ENCODE data around the gene INO80B.
A peak's percentile ranks its signal among the peaks of the same experiment; 100 is the strongest.

Gene INO80B

GRCh38 chr2:74436848-74437695, 17.8 kb upstream of the INO80B start:
- Histone ChIP-seq H3K79me2 (ENCODE audit: insufficient read depth, low read length) (peaks cover 5% of the 10 kb centered on the region; the same call in 1 of the 2 replicates), H3K9ac (ENCODE audit: low read depth, low read length) (no peak overlapping the region)
- no peak for DNase-seq

DNA sequence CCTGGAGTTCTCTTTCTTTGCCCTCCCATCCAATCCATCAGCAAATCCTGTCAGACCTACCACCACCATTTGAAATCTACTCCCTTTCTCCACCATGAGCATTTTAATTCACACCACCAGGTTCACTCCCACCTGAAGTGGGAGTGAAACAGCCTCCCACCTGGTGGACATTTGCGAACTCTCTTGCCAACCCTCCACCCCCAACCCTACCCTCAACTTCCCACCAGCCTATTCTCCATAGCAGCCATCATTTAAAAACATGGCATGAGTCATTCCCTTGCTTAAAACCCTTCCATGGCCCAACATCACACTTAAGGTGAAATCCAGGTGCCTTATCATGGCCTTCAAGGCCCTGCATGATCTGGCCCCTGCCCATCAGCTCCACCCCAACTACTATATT, 16.6 kb upstream of the INO80B start:
- no peak for DNase-seq
- Histone ChIP-seq H3K27ac (ENCODE audit: low read length) (no peak overlapping the region), H3K27me3 (ENCODE audit: insufficient read depth, low read length, poor library complexity) (no peaks in the 10 kb centered on the region), H3K4me1 (ENCODE audit: insufficient read depth, low read length) (peaks cover 41% of the 10 kb centered on the region), H2AFZ (ENCODE audit: low read depth, low read length) (no peak overlapping the region), H3K4me3 (ENCODE audit: low read depth in 1 of 2, low read length in 2 of 2) (no peak overlapping the region), H3K9me3 (ENCODE audit: insufficient read depth, low read length, severe bottlenecking) (no peaks in the 10 kb centered on the region), H4K20me1 (ENCODE audit: insufficient read depth, low read length) (no peaks in the 10 kb centered on the region), H3K4me2 (ENCODE audit: insufficient read depth, low read length) (0 out of 2 replicates have a peak overlapping the region, but pooled peaks have one; percentile 14), H3K36me3 (ENCODE audit: insufficient read depth, low read length) (no peaks in the 10 kb centered on the region), H3K79me2 (ENCODE audit: insufficient read depth, low read length) (peaks cover 5% of the 10 kb centered on the region; the same call in 1 of the 2 replicates), H3K9ac (ENCODE audit: low read depth, low read length) (no peak overlapping the region)
- no peak for ATAC-seq (ENCODE audit: insufficient read depth, low read depth)
- no peak for TF ChIP-seq EZH2 (IDR thresholded peaks at IDR 0.05; ENCODE audit: borderline replicate concordance, low read depth, low read length, severe bottlenecking)
- TF ChIP-seq, protein P1, sequence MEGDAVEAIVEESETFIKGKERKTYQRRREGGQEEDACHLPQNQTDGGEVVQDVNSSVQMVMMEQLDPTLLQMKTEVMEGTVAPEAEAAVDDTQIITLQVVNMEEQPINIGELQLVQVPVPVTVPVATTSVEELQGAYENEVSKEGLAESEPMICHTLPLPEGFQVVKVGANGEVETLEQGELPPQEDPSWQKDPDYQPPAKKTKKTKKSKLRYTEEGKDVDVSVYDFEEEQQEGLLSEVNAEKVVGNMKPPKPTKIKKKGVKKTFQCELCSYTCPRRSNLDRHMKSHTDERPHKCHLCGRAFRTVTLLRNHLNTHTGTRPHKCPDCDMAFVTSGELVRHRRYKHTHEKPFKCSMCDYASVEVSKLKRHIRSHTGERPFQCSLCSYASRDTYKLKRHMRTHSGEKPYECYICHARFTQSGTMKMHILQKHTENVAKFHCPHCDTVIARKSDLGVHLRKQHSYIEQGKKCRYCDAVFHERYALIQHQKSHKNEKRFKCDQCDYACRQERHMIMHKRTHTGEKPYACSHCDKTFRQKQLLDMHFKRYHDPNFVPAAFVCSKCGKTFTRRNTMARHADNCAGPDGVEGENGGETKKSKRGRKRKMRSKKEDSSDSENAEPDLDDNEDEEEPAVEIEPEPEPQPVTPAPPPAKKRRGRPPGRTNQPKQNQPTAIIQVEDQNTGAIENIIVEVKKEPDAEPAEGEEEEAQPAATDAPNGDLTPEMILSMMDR (IDR thresholded peaks at IDR 0.05; ENCODE audit: borderline replicate concordance, extremely low read depth, low read length, poor library complexity, severe bottlenecking) = no peak

More at GRCh38 chr2:74436848-74437695, 17.8 kb upstream of the INO80B start:
- Histone ChIP-seq H3K4me2 (ENCODE audit: insufficient read depth, low read length) (no peak overlapping the region), H3K4me3 (ENCODE audit: low read depth in 1 of 2, low read length in 2 of 2) (no peak overlapping the region), H3K27ac (ENCODE audit: low read length) (no peak overlapping the region), H2AFZ (ENCODE audit: low read depth, low read length) (no peak overlapping the region), H3K36me3 (ENCODE audit: insufficient read depth, low read length) (no peaks in the 10 kb centered on the region), H3K4me1 (ENCODE audit: insufficient read depth, low read length) (peaks cover 41% of the 10 kb centered on the region), H4K20me1 (ENCODE audit: insufficient read depth, low read length) (no peaks in the 10 kb centered on the region), H3K27me3 (ENCODE audit: insufficient read depth, low read length, poor library complexity) (no peaks in the 10 kb centered on the region), H3K9me3 (ENCODE audit: insufficient read depth, low read length, severe bottlenecking) (no peaks in the 10 kb centered on the region)
- TF ChIP-seq, protein P1 (IDR thresholded peaks at IDR 0.05; ENCODE audit: borderline replicate concordance, extremely low read depth, low read length, poor library complexity, severe bottlenecking) = no peak
- no peak for TF ChIP-seq EZH2 (IDR thresholded peaks at IDR 0.05; ENCODE audit: borderline replicate concordance, low read depth, low read length, severe bottlenecking)
- ATAC-seq (ENCODE audit: insufficient read depth, low read depth) = no peak

DNA sequence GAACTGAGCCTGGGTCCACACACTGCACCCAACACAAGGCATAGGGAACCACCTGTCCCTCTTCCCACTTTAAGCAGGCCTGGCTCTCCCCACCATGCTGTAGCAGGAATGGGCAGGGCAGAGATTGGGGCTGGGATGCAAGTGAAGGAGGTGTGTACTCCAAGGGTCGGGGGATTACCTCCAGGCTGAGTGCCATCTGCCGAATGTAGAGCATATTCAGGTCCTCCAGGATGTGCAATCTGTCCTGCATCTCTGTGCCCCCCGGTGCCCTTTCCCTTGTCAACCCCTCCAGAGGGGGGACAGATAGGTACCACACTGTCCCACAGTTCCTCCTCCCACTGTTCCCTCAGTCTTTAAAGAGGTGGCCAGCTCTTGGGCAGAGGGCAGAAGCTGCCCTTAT, 15.5 kb upstream of the INO80B start:
- peak overlapping the region; percentile 84 for H3K27ac ChIP-seq (ENCODE audit: low read length)
- H3K9me3 ChIP-seq (ENCODE audit: insufficient read depth, low read length, severe bottlenecking) = no peaks in the 10 kb centered on the region
- no peaks in the 10 kb centered on the region for H3K36me3 ChIP-seq (ENCODE audit: insufficient read depth, low read length)
- DNase-seq = no peak
- H2AFZ ChIP-seq (ENCODE audit: low read depth, low read length) = peak overlapping the region; percentile 86
- ATAC-seq (ENCODE audit: insufficient read depth, low read depth) = no peak
- no peaks in the 10 kb centered on the region for H4K20me1 ChIP-seq (ENCODE audit: insufficient read depth, low read length)
- H3K27me3 ChIP-seq (ENCODE audit: insufficient read depth, low read length, poor library complexity) = peaks cover 2% of the 10 kb centered on the region
- H3K9ac ChIP-seq (ENCODE audit: low read depth, low read length) = peak overlapping the region; percentile 77
- peaks cover 5% of the 10 kb centered on the region; the same call in 1 of the 2 replicates for H3K79me2 ChIP-seq (ENCODE audit: insufficient read depth, low read length)
- H3K4me1 ChIP-seq (ENCODE audit: insufficient read depth, low read length) = peaks cover 41% of the 10 kb centered on the region
- H3K4me3 ChIP-seq (ENCODE audit: low read depth in 1 of 2, low read length in 2 of 2) = peak overlapping the region; percentile 18 to 70; a peak in 3 of 4 replicates
- peak overlapping the region; percentile 85 for H3K4me2 ChIP-seq (ENCODE audit: insufficient read depth, low read length)
- TF ChIP-seq, protein P1 (IDR thresholded peaks at IDR 0.05; ENCODE audit: borderline replicate concordance, extremely low read depth, low read length, poor library complexity, severe bottlenecking) = no peak
- TF ChIP-seq EZH2 (IDR thresholded peaks at IDR 0.05; ENCODE audit: borderline replicate concordance, low read depth, low read length, severe bottlenecking) = no peak

Data from DND-41 (cell line).